Measurements from ENCODE around the gene DYSF.

Gene DYSF

GRCh38 chr2:71478806-71479205 is 25.4 kb downstream of the DYSF start:
- no peaks in the 10 kb centered on the region for H3K27me3 ChIP-seq (ENCODE audit: low read depth, low read length)
- no peak overlapping the region for H2AFZ ChIP-seq (ENCODE audit: low read depth, low read length)
- H3K79me2 ChIP-seq (ENCODE audit: low read length) = no peaks in the 10 kb centered on the region
- no peaks in the 10 kb centered on the region for H4K20me1 ChIP-seq (ENCODE audit: insufficient read depth, low read length)
- no peaks in the 10 kb centered on the region for H3K36me3 ChIP-seq (replicated peaks; ENCODE audit: low read depth, low read length)
- no peak overlapping the region for H3K4me2 ChIP-seq (ENCODE audit: low read length)
- no peaks in the 10 kb centered on the region for H3K9me3 ChIP-seq (ENCODE audit: insufficient read depth, low read length)
- H3K27ac ChIP-seq (ENCODE audit: low read length) = no peak overlapping the region
- no peak overlapping the region for H3K4me3 ChIP-seq (ENCODE audit: low read length)
- H3K4me1 ChIP-seq (ENCODE audit: low read length) = peaks cover 12% of the 10 kb centered on the region
- no peak overlapping the region for H3K9ac ChIP-seq (ENCODE audit: low read length)
- no peak for TF ChIP-seq EZH2phosphoT487 (IDR thresholded peaks at IDR 0.05; ENCODE audit: low read depth)
- TF ChIP-seq, protein P1, sequence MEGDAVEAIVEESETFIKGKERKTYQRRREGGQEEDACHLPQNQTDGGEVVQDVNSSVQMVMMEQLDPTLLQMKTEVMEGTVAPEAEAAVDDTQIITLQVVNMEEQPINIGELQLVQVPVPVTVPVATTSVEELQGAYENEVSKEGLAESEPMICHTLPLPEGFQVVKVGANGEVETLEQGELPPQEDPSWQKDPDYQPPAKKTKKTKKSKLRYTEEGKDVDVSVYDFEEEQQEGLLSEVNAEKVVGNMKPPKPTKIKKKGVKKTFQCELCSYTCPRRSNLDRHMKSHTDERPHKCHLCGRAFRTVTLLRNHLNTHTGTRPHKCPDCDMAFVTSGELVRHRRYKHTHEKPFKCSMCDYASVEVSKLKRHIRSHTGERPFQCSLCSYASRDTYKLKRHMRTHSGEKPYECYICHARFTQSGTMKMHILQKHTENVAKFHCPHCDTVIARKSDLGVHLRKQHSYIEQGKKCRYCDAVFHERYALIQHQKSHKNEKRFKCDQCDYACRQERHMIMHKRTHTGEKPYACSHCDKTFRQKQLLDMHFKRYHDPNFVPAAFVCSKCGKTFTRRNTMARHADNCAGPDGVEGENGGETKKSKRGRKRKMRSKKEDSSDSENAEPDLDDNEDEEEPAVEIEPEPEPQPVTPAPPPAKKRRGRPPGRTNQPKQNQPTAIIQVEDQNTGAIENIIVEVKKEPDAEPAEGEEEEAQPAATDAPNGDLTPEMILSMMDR (IDR thresholded peaks at IDR 0.05; ENCODE audit: low read depth, low read length) = no peak

GRCh38 chr2:71479261-71479660 is 25.9 kb downstream of the DYSF start:
- H3K4me1 ChIP-seq (ENCODE audit: low read length) = peaks cover 8% of the 10 kb centered on the region
- no peak overlapping the region for H2AFZ ChIP-seq (ENCODE audit: low read depth, low read length)
- no peaks in the 10 kb centered on the region for H3K9me3 ChIP-seq (ENCODE audit: insufficient read depth, low read length)
- no peak overlapping the region for H3K27ac ChIP-seq (ENCODE audit: low read length)
- H3K27me3 ChIP-seq (ENCODE audit: low read depth, low read length) = no peaks in the 10 kb centered on the region
- TF ChIP-seq, protein P1 (IDR thresholded peaks at IDR 0.05; ENCODE audit: low read depth, low read length) = no peak
- no peak for TF ChIP-seq EZH2phosphoT487 (IDR thresholded peaks at IDR 0.05; ENCODE audit: low read depth)
- no peak overlapping the region for H3K9ac ChIP-seq (ENCODE audit: low read length)
- no peak overlapping the region for H3K4me2 ChIP-seq (ENCODE audit: low read length)
- H4K20me1 ChIP-seq (ENCODE audit: insufficient read depth, low read length) = no peaks in the 10 kb centered on the region
- H3K79me2 ChIP-seq (ENCODE audit: low read length) = no peaks in the 10 kb centered on the region
- H3K4me3 ChIP-seq (ENCODE audit: low read length) = no peak overlapping the region
- no peaks in the 10 kb centered on the region for H3K36me3 ChIP-seq (replicated peaks; ENCODE audit: low read depth, low read length)

DNA sequence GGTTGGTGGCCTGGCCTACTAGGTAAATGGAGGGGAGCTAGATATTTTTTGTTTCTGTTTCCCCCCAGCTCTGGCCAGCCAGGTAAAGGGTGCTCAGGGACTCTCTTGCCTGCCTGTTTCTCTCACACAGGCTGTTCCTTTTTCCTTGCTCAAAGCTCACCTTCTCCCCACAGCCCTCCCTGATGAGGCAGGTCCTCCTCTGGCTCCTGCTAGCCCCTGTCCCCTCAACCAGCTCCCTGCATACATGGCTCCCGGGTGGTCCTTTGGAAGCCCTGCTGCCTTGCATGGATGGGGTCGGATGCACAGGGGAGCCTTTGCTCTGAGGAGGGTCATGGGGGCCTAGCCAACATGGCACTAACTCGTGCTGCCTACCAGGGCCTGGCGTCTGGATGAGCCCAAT is 27.8 kb downstream of the DYSF start:
- Histone ChIP-seq H3K27ac (ENCODE audit: low read length) (no peak overlapping the region), H3K4me3 (ENCODE audit: low read length) (no peak overlapping the region), H3K4me1 (ENCODE audit: low read length) (0 out of 2 replicates have a peak, but pooled peaks cover 3% of the 10 kb centered on the region), H3K79me2 (ENCODE audit: low read length) (no peaks in the 10 kb centered on the region), H2AFZ (ENCODE audit: low read depth, low read length) (no peak overlapping the region), H3K27me3 (ENCODE audit: low read depth, low read length) (no peaks in the 10 kb centered on the region), H4K20me1 (ENCODE audit: insufficient read depth, low read length) (no peaks in the 10 kb centered on the region), H3K9ac (ENCODE audit: low read length) (no peak overlapping the region), H3K9me3 (ENCODE audit: insufficient read depth, low read length) (no peaks in the 10 kb centered on the region), H3K4me2 (ENCODE audit: low read length) (no peak overlapping the region), H3K36me3 (replicated peaks; ENCODE audit: low read depth, low read length) (no peaks in the 10 kb centered on the region)
- no peak for TF ChIP-seq EZH2phosphoT487 (IDR thresholded peaks at IDR 0.05; ENCODE audit: low read depth)
- TF ChIP-seq, protein P1 (IDR thresholded peaks at IDR 0.05; ENCODE audit: low read depth, low read length) = no peak

GRCh38 chr2:71482055-71482454 is 28.7 kb downstream of the DYSF start:
- Histone ChIP-seq H3K36me3 (replicated peaks; ENCODE audit: low read depth, low read length) (no peaks in the 10 kb centered on the region), H2AFZ (ENCODE audit: low read depth, low read length) (no peak overlapping the region), H3K79me2 (ENCODE audit: low read length) (no peaks in the 10 kb centered on the region), H3K27me3 (ENCODE audit: low read depth, low read length) (peaks cover 8% of the 10 kb centered on the region), H3K9me3 (ENCODE audit: insufficient read depth, low read length) (no peaks in the 10 kb centered on the region), H3K4me3 (ENCODE audit: low read length) (no peak overlapping the region), H3K4me1 (ENCODE audit: low read length) (0 out of 2 replicates have a peak, but pooled peaks cover 3% of the 10 kb centered on the region), H3K27ac (ENCODE audit: low read length) (no peak overlapping the region), H3K4me2 (ENCODE audit: low read length) (no peak overlapping the region), H3K9ac (ENCODE audit: low read length) (no peak overlapping the region), H4K20me1 (ENCODE audit: insufficient read depth, low read length) (no peaks in the 10 kb centered on the region)
- no peak for TF ChIP-seq EZH2phosphoT487 (IDR thresholded peaks at IDR 0.05; ENCODE audit: low read depth)
- TF ChIP-seq, protein P1 (IDR thresholded peaks at IDR 0.05; ENCODE audit: low read depth, low read length) = no peak
